Astrocyte of the cerebellum (primary cell): ENCODE results near the gene TMEM86A.

ENCODE experiments used
- DNase-seq: peaks from one replicate; pipeline ENCODE4 v3.0.0-alpha.2; 2011; ENCODE audit warnings: low read depth
- H3K4me3 ChIP-seq: 2 replicates; pipeline ENCODE4 v1.5.1; 2011; ENCODE audit warnings: mild to moderate bottlenecking, low read depth, low read length, moderate library complexity
- in situ Hi-C: cut with HindIII; loops from 2 replicates; pipeline ENCODE4 v1.10.0; 2017; ENCODE audit warnings: low sequenced_read_pairs
- TF ChIP-seq, protein P1 (sequence below): IDR thresholded peaks from 2 replicates; pipeline ENCODE4 v1.5.1; 2012; ENCODE audit warnings: low read length, low read depth, moderate library complexity, mild to moderate bottlenecking; ENCODE audit errors: missing control alignments

Gene TMEM86A

DNA sequence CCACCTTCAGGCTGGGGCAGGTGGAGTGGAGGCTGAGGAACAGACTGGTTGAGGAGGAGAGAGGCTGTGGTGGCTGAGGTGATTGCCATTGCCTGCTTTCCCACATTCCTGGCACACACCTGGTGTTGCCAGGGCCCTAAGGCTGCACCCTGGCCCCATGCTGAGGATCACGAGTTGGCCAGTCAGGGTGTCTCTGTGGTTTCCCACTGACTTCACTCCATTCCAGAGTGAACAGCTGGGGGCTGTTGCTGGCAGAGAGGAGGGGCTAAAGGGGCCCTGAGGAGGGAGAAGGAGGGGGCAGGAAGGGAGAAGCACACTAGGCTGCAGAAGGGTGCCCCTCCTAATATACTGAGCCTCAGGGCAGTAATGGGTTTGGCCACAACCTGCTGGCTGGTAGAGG lies 1.8 kb downstream of the TMEM86A start:
- TF ChIP-seq, protein P1, sequence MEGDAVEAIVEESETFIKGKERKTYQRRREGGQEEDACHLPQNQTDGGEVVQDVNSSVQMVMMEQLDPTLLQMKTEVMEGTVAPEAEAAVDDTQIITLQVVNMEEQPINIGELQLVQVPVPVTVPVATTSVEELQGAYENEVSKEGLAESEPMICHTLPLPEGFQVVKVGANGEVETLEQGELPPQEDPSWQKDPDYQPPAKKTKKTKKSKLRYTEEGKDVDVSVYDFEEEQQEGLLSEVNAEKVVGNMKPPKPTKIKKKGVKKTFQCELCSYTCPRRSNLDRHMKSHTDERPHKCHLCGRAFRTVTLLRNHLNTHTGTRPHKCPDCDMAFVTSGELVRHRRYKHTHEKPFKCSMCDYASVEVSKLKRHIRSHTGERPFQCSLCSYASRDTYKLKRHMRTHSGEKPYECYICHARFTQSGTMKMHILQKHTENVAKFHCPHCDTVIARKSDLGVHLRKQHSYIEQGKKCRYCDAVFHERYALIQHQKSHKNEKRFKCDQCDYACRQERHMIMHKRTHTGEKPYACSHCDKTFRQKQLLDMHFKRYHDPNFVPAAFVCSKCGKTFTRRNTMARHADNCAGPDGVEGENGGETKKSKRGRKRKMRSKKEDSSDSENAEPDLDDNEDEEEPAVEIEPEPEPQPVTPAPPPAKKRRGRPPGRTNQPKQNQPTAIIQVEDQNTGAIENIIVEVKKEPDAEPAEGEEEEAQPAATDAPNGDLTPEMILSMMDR = no peak
- DNase-seq = no peak
- in situ Hi-C loops = no loop called here
- H3K4me3 ChIP-seq = no peak overlapping the region

DNA sequence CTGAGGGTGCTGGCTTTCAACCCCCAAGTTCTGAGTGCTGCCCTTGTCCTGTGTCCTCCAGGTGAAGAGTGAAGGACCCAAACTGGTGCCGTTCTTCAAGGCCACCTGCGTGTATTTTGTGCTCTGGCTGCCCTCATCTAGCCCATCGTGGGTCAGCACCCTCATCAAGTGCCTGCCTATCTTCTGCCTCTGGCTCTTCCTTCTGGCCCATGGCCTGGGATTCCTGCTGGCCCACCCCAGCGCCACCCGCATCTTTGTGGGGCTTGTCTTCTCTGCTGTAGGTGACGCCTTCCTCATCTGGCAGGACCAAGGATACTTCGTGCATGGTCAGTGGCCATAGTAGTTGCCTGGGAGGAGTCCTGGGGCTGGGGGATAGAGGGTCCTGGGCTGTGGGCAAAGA lies 2.3 kb downstream of the TMEM86A start:
- TF ChIP-seq, protein P1 = no peak
- no peak overlapping the region for H3K4me3 ChIP-seq
- DNase-seq = no peak
- in situ Hi-C loops = no loop called here

DNA sequence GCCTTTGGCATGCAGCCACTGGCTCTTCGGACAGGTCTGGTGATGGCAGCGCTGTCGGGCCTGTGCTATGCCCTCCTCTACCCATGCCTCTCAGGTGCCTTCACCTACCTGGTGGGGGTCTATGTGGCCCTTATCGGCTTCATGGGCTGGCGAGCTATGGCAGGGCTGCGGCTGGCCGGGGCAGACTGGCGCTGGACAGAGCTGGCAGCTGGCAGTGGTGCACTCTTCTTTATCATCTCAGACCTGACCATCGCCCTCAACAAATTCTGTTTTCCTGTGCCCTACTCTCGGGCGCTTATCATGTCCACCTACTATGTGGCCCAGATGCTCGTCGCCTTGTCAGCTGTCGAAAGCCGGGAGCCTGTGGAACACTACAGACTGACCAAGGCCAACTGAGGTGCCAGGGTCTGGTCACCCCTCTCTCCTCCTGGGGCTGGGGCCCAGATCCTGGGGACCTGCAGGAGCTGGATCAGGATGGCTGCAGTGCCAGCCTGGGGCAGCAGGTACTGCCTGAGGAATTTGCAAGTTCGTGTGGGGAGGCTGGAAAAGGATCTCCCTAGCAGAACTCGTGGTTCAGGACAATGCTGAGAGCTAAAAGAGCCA lies 3.1 kb downstream of the TMEM86A start:
- TF ChIP-seq, protein P1 = no peak
- H3K4me3 ChIP-seq = no peak overlapping the region
- no peak for DNase-seq
- in situ Hi-C loops = no loop called here

DNA sequence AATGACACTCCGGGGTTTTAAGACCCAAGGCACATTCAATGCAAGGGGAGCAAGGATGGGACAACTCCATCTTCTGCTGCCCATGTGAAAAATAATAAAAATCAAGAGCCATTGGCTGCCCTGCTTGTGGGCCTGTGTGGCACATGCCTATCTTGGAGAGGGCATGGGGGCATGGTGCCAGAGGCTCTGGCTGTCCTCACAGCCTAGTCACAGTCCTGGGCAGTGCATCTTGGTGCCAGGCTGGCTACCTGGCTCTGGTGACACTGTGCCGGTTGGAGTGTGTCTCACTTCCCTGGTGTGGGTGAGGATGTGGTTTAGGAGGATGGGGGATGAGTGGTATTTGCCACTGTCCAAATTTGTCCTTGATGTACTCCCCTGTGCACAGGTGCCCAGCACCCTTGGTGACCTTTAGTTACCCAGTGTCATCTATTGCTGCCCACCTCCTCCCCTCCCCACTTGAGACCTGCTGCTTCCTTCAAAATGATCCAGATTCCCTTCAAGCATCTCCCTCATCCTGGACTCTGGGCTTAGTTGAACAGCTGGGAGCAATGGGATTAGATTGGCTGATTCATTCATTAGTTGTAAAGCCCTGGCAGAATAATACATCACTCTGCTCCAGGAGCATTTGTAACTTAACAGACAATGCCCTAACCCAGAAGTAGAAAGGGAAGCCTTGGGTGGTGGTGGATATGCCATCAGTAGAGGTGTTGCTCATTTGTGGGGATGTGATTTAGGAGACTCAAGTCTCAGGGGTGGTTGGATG lies 4.6 kb downstream of the TMEM86A start:
- in situ Hi-C loops = no loop called here
- TF ChIP-seq, protein P1 = no peak
- DNase-seq = no peak
- H3K4me3 ChIP-seq = no peak overlapping the region

DNA sequence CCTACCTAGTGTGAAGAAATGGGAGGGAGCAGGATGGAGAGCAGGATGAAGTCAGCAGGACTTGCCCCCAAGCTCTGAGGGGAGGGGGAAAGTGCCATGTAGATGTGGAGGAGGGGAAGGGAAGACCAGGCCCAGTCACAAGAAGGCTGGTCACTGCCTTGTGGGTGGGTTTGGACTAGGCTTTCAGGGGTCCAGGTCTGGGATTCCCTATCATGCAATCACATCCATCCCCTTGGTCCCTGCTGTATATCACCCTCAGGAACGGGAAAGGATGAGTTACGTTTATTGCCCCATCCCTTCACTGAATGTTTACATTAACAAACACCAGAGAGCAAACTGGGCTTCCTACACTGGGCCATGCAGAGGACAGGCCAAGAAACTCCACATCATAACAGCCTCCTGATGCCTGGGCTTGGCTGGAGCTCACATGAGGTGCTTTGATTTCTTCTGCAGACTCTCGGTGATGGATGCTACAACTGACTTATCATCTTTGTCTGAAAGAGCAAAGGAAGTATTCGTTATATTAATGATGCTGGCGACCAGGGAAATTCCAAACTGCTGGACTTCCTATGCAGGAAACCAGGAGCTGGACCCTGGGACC lies 5.6 kb downstream of the TMEM86A start:
- no peak overlapping the region for H3K4me3 ChIP-seq
- TF ChIP-seq, protein P1 = no peak
- in situ Hi-C loops = no loop called here
- DNase-seq = no peak

DNA sequence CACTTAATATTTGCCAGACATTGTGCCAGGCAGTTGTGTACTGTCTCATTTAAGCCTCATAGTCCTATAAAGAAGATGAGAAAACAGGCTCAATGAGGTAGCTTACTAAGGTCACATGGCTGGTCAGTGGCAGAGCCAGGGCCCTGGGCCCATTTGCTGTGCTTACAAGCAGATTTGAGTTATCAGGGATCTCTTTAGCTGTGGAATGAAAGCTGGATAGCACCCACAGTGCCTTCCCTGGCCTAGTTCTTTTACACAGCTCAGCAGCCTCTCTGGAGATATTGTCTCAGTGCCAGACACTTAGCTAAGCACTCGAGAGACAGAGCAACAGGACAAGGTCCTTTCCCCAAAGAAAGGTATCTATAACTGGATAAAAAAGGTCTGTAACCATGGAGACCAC lies 6.1 kb downstream of the TMEM86A start:
- in situ Hi-C loops = no loop called here
- no peak for DNase-seq
- TF ChIP-seq, protein P1 = no peak
- no peak overlapping the region for H3K4me3 ChIP-seq
